Right renal pelvis (tissue), 4 donors: ENCODE results near the gene P2RY8. TPM values are rescaled to one million over a fixed set of nuclear protein-coding genes. Genes with fewer than 3 reads are reported as not detected.
"Not testable (repeated sequence)": the region's sequence is repeated elsewhere in the genome, so short reads cannot be mapped to it uniquely, and the experiment has no call there.

Experiments used
- DNase-seq, 4 donors: peaks; one replicate each; pipeline ENCODE4 v3.0.0-alpha.2; 2013; ENCODE audit warnings: low read depth in 4 of 4, low spot score in 3 of 4, missing footprints in 1 of 4
- polyA plus RNA-seq, 4 donors: library from polyadenylated mRNA; unstranded; fragments of 120-200 nt; gene quantifications; one replicate each; pipeline ENCODE4 v1.2.1, GENCODE V29; 2013; ENCODE audit not compliant: insufficient read length in 4 of 4

Gene P2RY8
- polyA plus RNA-seq, 4 donors: 1.1 to 1.7 (median 1.3) TPM

GRCh38 chrX:1521459-1521956, 15.5 kb downstream of the P2RY8 start:
- no peak for DNase-seq

- no peak for DNase-seq
Measured at GRCh38 chrX:1520350-1520749, 16.6 kb downstream of the P2RY8 start.

GRCh38 chrX:1519022-1519497, 17.9 kb downstream of the P2RY8 start:
- no peak for DNase-seq

GRCh38 chrX:1518512-1518911, 18.5 kb downstream of the P2RY8 start:
- no peak for DNase-seq

- DNase-seq: no peak
Measured at GRCh38 chrX:1516596-1517104, 20.3 kb downstream of the P2RY8 start.

- no peak for DNase-seq
Measured at GRCh38 chrX:1511829-1512228, 25.2 kb downstream of the P2RY8 start.

GRCh38 chrX:1511150-1511549, 25.8 kb downstream of the P2RY8 start:
- no peak for DNase-seq

GRCh38 chrX:1507511-1508463, 29.2 kb downstream of the P2RY8 start:
- no peak for DNase-seq

GRCh38 chrX:1506916-1507315, 30.1 kb downstream of the P2RY8 start:
- DNase-seq: no peak

GRCh38 chrX:1502853-1503252, 34.1 kb downstream of the P2RY8 start:
- no peak for DNase-seq

- no peak for DNase-seq
Measured at GRCh38 chrX:1502241-1502640, 34.7 kb downstream of the P2RY8 start.

GRCh38 chrX:1500701-1501624, 36.0 kb downstream of the P2RY8 start:
- DNase-seq: no peak

GRCh38 chrX:1496076-1496475, 40.9 kb downstream of the P2RY8 start:
- DNase-seq: no peak

GRCh38 chrX:1493877-1494510, 43.0 kb downstream of the P2RY8 start:
- no peak for DNase-seq

- DNase-seq: no peak
Measured at GRCh38 chrX:1493412-1493811, 43.6 kb downstream of the P2RY8 start.

GRCh38 chrX:1492421-1493012, 44.5 kb downstream of the P2RY8 start:
- DNase-seq: no peak

GRCh38 chrX:1491851-1492349, 45.1 kb downstream of the P2RY8 start:
- no peak for DNase-seq

GRCh38 chrX:1491248-1491647, 45.7 kb downstream of the P2RY8 start:
- not testable (repeated sequence) for DNase-seq

GRCh38 chrX:1490723-1491122, 46.3 kb downstream of the P2RY8 start:
- DNase-seq: not testable (repeated sequence)

GRCh38 chrX:1489354-1489753, 47.6 kb downstream of the P2RY8 start:
- not testable (repeated sequence) for DNase-seq
